ENCODE data around the gene CDYL2. TPM values are rescaled to one million over a fixed set of nuclear protein-coding genes. Genes with fewer than 3 reads are reported as not detected.

Gene CDYL2
- polyA plus RNA-seq, 1 of the 3 experiments (the other 2 are of a cell fraction), result 0.03 TPM

- Histone ChIP-seq H3K9me2 (no peaks in the 10 kb centered on the region), H3K4me2 (no peak overlapping the region), H3K9ac (no peak overlapping the region), H3F3A (replicated peaks; ENCODE audit: insufficient read depth) (no peaks in the 10 kb centered on the region), H3K27ac (ENCODE audit: low read depth in 2 of 2, low read length in 1 of 2) (no peak overlapping the region), H3K4me3 (ENCODE audit: low read depth in 2 of 2, low read length in 1 of 2) (no peak overlapping the region), H4K20me1 (ENCODE audit: insufficient read depth) (no peaks in the 10 kb centered on the region), H3K27me3 (ENCODE audit: insufficient read depth) (no peaks in the 10 kb centered on the region), H3K4me1 (ENCODE audit: control insufficient read depth in 1 of 2, insufficient read depth in 2 of 2, low read depth in 1 of 2, low read length in 1 of 2) (no peaks in the 10 kb centered on the region), H2AFZ (ENCODE audit: low read depth) (no peak overlapping the region), H3K36me3 (replicated peaks in 1 of 2; ENCODE audit: control insufficient read depth in 1 of 2, insufficient read depth in 2 of 2, low read length in 1 of 2) (no peaks in the 10 kb centered on the region), H3K79me2 (ENCODE audit: insufficient read depth) (no peaks in the 10 kb centered on the region), H3K9me3 (no peaks in the 10 kb centered on the region)
- WGBS (ENCODE audit: low lambda C conversion rate), result 18% methylated on average over 1 of the region's 1 CpG
- ChIA-PET CTCF (no interaction called here), POLR2A (no interaction called here)
- no peak for TF ChIP-seq NFIC (IDR thresholded peaks at IDR 0.05; ENCODE audit: borderline replicate concordance)
- no peak for TF ChIP-seq RAD21 (IDR thresholded peaks at IDR 0.05; ENCODE audit: low read length)
- no peak for TF ChIP-seq YY1 (IDR thresholded peaks at IDR 0.05; ENCODE audit: low read depth)
- no peak for TF ChIP-seq TAF1 (IDR thresholded peaks at IDR 0.05; ENCODE audit: borderline replicate concordance, low read depth, low read length)
- no peak for TF ChIP-seq MEF2A (IDR thresholded peaks at IDR 0.05; ENCODE audit: borderline replicate concordance, low read depth)
- TF ChIP-seq, protein P1, sequence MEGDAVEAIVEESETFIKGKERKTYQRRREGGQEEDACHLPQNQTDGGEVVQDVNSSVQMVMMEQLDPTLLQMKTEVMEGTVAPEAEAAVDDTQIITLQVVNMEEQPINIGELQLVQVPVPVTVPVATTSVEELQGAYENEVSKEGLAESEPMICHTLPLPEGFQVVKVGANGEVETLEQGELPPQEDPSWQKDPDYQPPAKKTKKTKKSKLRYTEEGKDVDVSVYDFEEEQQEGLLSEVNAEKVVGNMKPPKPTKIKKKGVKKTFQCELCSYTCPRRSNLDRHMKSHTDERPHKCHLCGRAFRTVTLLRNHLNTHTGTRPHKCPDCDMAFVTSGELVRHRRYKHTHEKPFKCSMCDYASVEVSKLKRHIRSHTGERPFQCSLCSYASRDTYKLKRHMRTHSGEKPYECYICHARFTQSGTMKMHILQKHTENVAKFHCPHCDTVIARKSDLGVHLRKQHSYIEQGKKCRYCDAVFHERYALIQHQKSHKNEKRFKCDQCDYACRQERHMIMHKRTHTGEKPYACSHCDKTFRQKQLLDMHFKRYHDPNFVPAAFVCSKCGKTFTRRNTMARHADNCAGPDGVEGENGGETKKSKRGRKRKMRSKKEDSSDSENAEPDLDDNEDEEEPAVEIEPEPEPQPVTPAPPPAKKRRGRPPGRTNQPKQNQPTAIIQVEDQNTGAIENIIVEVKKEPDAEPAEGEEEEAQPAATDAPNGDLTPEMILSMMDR (IDR thresholded peaks at IDR 0.05), result no peak
- TF ChIP-seq GATA2 (CRISPR knock-in tag; IDR thresholded peaks at IDR 0.05), result no peak
- no peak for TF ChIP-seq EZH2phosphoT487 (IDR thresholded peaks at IDR 0.05; ENCODE audit: borderline replicate concordance, low read depth)
- TF ChIP-seq RCOR1 (IDR thresholded peaks at IDR 0.05; ENCODE audit: low read length), result no peak
- no peak for TF ChIP-seq ELF1 (IDR thresholded peaks at IDR 0.05)
- no peak for TF ChIP-seq USF1 (IDR thresholded peaks at IDR 0.05; ENCODE audit: borderline replicate concordance, low read depth)
- no peak for TF ChIP-seq RXRA (IDR thresholded peaks at IDR 0.05; ENCODE audit: borderline replicate concordance, low read depth)
- TF ChIP-seq FOXM1 (IDR thresholded peaks at IDR 0.05; ENCODE audit: low read depth), result no peak
- DNase-seq, result no peak
Observed at GRCh38 chr16:80663078-80663477, 141.3 kb downstream of the CDYL2 start.

- no peaks in the 10 kb centered on the region for H3K79me2 ChIP-seq (ENCODE audit: insufficient read depth)
- no peak overlapping the region for H3K9ac ChIP-seq
- H3K9me3 ChIP-seq, result no peaks in the 10 kb centered on the region
- H3K9me2 ChIP-seq, result no peaks in the 10 kb centered on the region
- DNase-seq, result no peak
- no peaks in the 10 kb centered on the region for H4K20me1 ChIP-seq (ENCODE audit: insufficient read depth)
- H3K4me2 ChIP-seq, result no peak overlapping the region
- no peak overlapping the region for H3K27ac ChIP-seq (ENCODE audit: low read depth in 2 of 2, low read length in 1 of 2)
- ChIA-PET CTCF (no interaction called here), POLR2A (no interaction called here)
- H3K27me3 ChIP-seq (ENCODE audit: insufficient read depth), result no peaks in the 10 kb centered on the region
- 7% methylated on average over 1 of the region's 1 CpG for WGBS (ENCODE audit: low lambda C conversion rate)
- no peaks in the 10 kb centered on the region for H3F3A ChIP-seq (replicated peaks; ENCODE audit: insufficient read depth)
- no peak overlapping the region for H3K4me3 ChIP-seq (ENCODE audit: low read depth in 2 of 2, low read length in 1 of 2)
- H3K36me3 ChIP-seq (replicated peaks in 1 of 2; ENCODE audit: control insufficient read depth in 1 of 2, insufficient read depth in 2 of 2, low read length in 1 of 2), result no peaks in the 10 kb centered on the region
- H3K4me1 ChIP-seq (ENCODE audit: control insufficient read depth in 1 of 2, insufficient read depth in 2 of 2, low read depth in 1 of 2, low read length in 1 of 2), result no peaks in the 10 kb centered on the region
- H2AFZ ChIP-seq (ENCODE audit: low read depth), result no peak overlapping the region
- no peak for TF ChIP-seq NRF1 (IDR thresholded peaks at IDR 0.05; ENCODE audit: low read depth, low read length)
- TF ChIP-seq, protein P2, sequence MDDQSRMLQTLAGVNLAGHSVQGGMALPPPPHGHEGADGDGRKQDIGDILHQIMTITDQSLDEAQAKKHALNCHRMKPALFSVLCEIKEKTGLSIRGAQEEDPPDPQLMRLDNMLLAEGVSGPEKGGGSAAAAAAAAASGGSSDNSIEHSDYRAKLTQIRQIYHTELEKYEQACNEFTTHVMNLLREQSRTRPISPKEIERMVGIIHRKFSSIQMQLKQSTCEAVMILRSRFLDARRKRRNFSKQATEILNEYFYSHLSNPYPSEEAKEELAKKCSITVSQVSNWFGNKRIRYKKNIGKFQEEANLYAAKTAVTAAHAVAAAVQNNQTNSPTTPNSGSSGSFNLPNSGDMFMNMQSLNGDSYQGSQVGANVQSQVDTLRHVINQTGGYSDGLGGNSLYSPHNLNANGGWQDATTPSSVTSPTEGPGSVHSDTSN (IDR thresholded peaks at IDR 0.05), result no peak
- TF ChIP-seq POLR2AphosphoS5 (IDR thresholded peaks at IDR 0.05; ENCODE audit: low read depth, low read length), result no peak
- TF ChIP-seq, protein P3, sequence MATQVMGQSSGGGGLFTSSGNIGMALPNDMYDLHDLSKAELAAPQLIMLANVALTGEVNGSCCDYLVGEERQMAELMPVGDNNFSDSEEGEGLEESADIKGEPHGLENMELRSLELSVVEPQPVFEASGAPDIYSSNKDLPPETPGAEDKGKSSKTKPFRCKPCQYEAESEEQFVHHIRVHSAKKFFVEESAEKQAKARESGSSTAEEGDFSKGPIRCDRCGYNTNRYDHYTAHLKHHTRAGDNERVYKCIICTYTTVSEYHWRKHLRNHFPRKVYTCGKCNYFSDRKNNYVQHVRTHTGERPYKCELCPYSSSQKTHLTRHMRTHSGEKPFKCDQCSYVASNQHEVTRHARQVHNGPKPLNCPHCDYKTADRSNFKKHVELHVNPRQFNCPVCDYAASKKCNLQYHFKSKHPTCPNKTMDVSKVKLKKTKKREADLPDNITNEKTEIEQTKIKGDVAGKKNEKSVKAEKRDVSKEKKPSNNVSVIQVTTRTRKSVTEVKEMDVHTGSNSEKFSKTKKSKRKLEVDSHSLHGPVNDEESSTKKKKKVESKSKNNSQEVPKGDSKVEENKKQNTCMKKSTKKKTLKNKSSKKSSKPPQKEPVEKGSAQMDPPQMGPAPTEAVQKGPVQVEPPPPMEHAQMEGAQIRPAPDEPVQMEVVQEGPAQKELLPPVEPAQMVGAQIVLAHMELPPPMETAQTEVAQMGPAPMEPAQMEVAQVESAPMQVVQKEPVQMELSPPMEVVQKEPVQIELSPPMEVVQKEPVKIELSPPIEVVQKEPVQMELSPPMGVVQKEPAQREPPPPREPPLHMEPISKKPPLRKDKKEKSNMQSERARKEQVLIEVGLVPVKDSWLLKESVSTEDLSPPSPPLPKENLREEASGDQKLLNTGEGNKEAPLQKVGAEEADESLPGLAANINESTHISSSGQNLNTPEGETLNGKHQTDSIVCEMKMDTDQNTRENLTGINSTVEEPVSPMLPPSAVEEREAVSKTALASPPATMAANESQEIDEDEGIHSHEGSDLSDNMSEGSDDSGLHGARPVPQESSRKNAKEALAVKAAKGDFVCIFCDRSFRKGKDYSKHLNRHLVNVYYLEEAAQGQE (IDR thresholded peaks at IDR 0.05; ENCODE audit: low read depth, low read length), result no peak
- TF ChIP-seq TAF1 (IDR thresholded peaks at IDR 0.05; ENCODE audit: borderline replicate concordance, low read depth, low read length), result no peak
- no peak for TF ChIP-seq EP300 (IDR thresholded peaks at IDR 0.05; ENCODE audit: borderline replicate concordance in 1 of 2, low read depth in 1 of 2, low read length in 1 of 2)
- TF ChIP-seq, protein P1 (IDR thresholded peaks at IDR 0.05), result no peak
- TF ChIP-seq RXRA (IDR thresholded peaks at IDR 0.05; ENCODE audit: borderline replicate concordance, low read depth), result no peak
- TF ChIP-seq MEF2A (IDR thresholded peaks at IDR 0.05; ENCODE audit: borderline replicate concordance, low read depth), result no peak
- TF ChIP-seq RAD21 (IDR thresholded peaks at IDR 0.05; ENCODE audit: low read length), result no peak
- no peak for TF ChIP-seq SIN3A (IDR thresholded peaks at IDR 0.05; ENCODE audit: borderline replicate concordance, low read depth, low read length)
Observed at GRCh38 chr16:80659865-80660264, 144.5 kb downstream of the CDYL2 start.
